ENCODE data around the gene ADCY10.

ADCY10 gene

GRCh38 chr1:167799747-167800146, 114.2 kb downstream of the ADCY10 start:
- Histone ChIP-seq H3K27ac (no peak overlapping the region), H3K27me3 (ENCODE audit: insufficient read depth, low read depth) (no peaks in the 10 kb centered on the region), H3K9ac (no peak overlapping the region), H3K4me1 (ENCODE audit: low read depth, poor library complexity, severe bottlenecking) (peaks cover 7% of the 10 kb centered on the region), H4K20me1 (ENCODE audit: insufficient read depth) (no peaks in the 10 kb centered on the region), H3K4me3 (IDR thresholded peaks at IDR 0.05; ENCODE audit: insufficient read depth, low read depth, low read length) (no peak overlapping the region), H3K79me2 (ENCODE audit: insufficient read depth, low read depth) (no peaks in the 10 kb centered on the region), H3K36me3 (ENCODE audit: insufficient read depth) (no peaks in the 10 kb centered on the region), H2AFZ (ENCODE audit: low read depth) (no peak overlapping the region), H3K4me2 (no peak overlapping the region)
- TF ChIP-seq CTCF (conservative IDR thresholded peaks at IDR 0.05; ENCODE audit: low read depth, low read length), result no peak

GRCh38 chr1:167798952-167799351, 115.0 kb downstream of the ADCY10 start:
- Histone ChIP-seq H3K9ac (no peak overlapping the region), H3K27ac (no peak overlapping the region), H3K27me3 (ENCODE audit: insufficient read depth, low read depth) (no peaks in the 10 kb centered on the region), H3K4me1 (ENCODE audit: low read depth, poor library complexity, severe bottlenecking) (peaks cover 7% of the 10 kb centered on the region), H3K4me3 (IDR thresholded peaks at IDR 0.05; ENCODE audit: insufficient read depth, low read depth, low read length) (no peak overlapping the region), H3K4me2 (no peak overlapping the region), H3K79me2 (ENCODE audit: insufficient read depth, low read depth) (no peaks in the 10 kb centered on the region), H3K36me3 (ENCODE audit: insufficient read depth) (no peaks in the 10 kb centered on the region), H2AFZ (ENCODE audit: low read depth) (no peak overlapping the region), H4K20me1 (ENCODE audit: insufficient read depth) (no peaks in the 10 kb centered on the region)
- no peak for TF ChIP-seq CTCF (conservative IDR thresholded peaks at IDR 0.05; ENCODE audit: low read depth, low read length)

- H3K4me3 ChIP-seq (IDR thresholded peaks at IDR 0.05; ENCODE audit: insufficient read depth, low read depth, low read length), result no peak overlapping the region
- H3K79me2 ChIP-seq (ENCODE audit: insufficient read depth, low read depth), result no peaks in the 10 kb centered on the region
- no peak for TF ChIP-seq CTCF (conservative IDR thresholded peaks at IDR 0.05; ENCODE audit: low read depth, low read length)
- H3K9ac ChIP-seq, result no peak overlapping the region
- H3K36me3 ChIP-seq (ENCODE audit: insufficient read depth), result no peaks in the 10 kb centered on the region
- no peak overlapping the region for H3K27ac ChIP-seq
- no peaks in the 10 kb centered on the region for H3K27me3 ChIP-seq (ENCODE audit: insufficient read depth, low read depth)
- H4K20me1 ChIP-seq (ENCODE audit: insufficient read depth), result no peaks in the 10 kb centered on the region
- H3K4me1 ChIP-seq (ENCODE audit: low read depth, poor library complexity, severe bottlenecking), result no peaks in the 10 kb centered on the region
- H3K4me2 ChIP-seq, result no peak overlapping the region
- no peak overlapping the region for H2AFZ ChIP-seq (ENCODE audit: low read depth)
These were observed 116.9 kb downstream of the ADCY10 start for GRCh38 chr1:167797015-167797414.

- no peak overlapping the region for H3K4me2 ChIP-seq
- TF ChIP-seq CTCF (conservative IDR thresholded peaks at IDR 0.05; ENCODE audit: low read depth, low read length), result no peak
- H3K79me2 ChIP-seq (ENCODE audit: insufficient read depth, low read depth), result no peaks in the 10 kb centered on the region
- H3K27me3 ChIP-seq (ENCODE audit: insufficient read depth, low read depth), result no peaks in the 10 kb centered on the region
- no peak overlapping the region for H2AFZ ChIP-seq (ENCODE audit: low read depth)
- no peaks in the 10 kb centered on the region for H3K36me3 ChIP-seq (ENCODE audit: insufficient read depth)
- no peak overlapping the region for H3K27ac ChIP-seq
- no peaks in the 10 kb centered on the region for H4K20me1 ChIP-seq (ENCODE audit: insufficient read depth)
- H3K4me1 ChIP-seq (ENCODE audit: low read depth, poor library complexity, severe bottlenecking), result no peaks in the 10 kb centered on the region
- H3K4me3 ChIP-seq (IDR thresholded peaks at IDR 0.05; ENCODE audit: insufficient read depth, low read depth, low read length), result no peak overlapping the region
- H3K9ac ChIP-seq, result no peak overlapping the region
These were observed 117.9 kb downstream of the ADCY10 start for GRCh38 chr1:167795810-167796740.
